ENCODE measurements around the gene HLA-G.

GRCh38 chr6:29864037-29864810 is 36.6 kb downstream of the HLA-G start:
- TF ChIP-seq POLR2A (IDR thresholded peaks at IDR 0.05; ENCODE audit: low read depth) = no peak
- TF ChIP-seq POLR2AphosphoS5 (IDR thresholded peaks at IDR 0.05) = no peak
- TF ChIP-seq CTCF (IDR thresholded peaks at IDR 0.05) = no peak
- no peak for TF ChIP-seq EP300 (IDR thresholded peaks at IDR 0.05)
